ENCODE results near the gene AQP3. TPM values are rescaled to one million over a fixed set of nuclear protein-coding genes. Genes with fewer than 3 reads are reported as not detected.

Gene AQP3
- total and polyA plus RNA-seq, 9 of the 15 experiments (the other 6 are each of a cell fraction or from before 2014, with no cell fraction given), result 4.2 to 31.5 (median 17.6) TPM

- no peak for TF ChIP-seq ZNF280B (CRISPR knock-in tag; IDR thresholded peaks at IDR 0.05)
- TF ChIP-seq ZNF699 (CRISPR knock-in tag; IDR thresholded peaks at IDR 0.05; ENCODE audit: insufficient replicate concordance), result no peak
- TF ChIP-seq SMARCC2 (IDR thresholded peaks at IDR 0.05; ENCODE audit: low read depth), result 0 out of 2 replicates have a peak, but pooled peaks have one; percentile 32
- TF ChIP-seq HDAC8 (tag; IDR thresholded peaks at IDR 0.05), result no peak
- TF ChIP-seq KDM4B (IDR thresholded peaks at IDR 0.05; ENCODE audit: borderline replicate concordance in 2 of 2, low read depth in 1 of 2), result no peak
- TF ChIP-seq BMI1 (IDR thresholded peaks at IDR 0.05; ENCODE audit: low read length), result no peak
- TF ChIP-seq E2F1 (CRISPR knock-in tag; IDR thresholded peaks at IDR 0.05), result no peak
- no peak for TF ChIP-seq SAFB (IDR thresholded peaks at IDR 0.05; ENCODE audit: borderline replicate concordance, low read depth, low read length)
- TF ChIP-seq MAFK (IDR thresholded peaks at IDR 0.05; ENCODE audit: low read length), result peak; percentile 51
- no peak for TF ChIP-seq ZNF592 (IDR thresholded peaks at IDR 0.05)
- TF ChIP-seq THRAP3 (IDR thresholded peaks at IDR 0.05; ENCODE audit: borderline replicate concordance), result no peak
- no peak for TF ChIP-seq MYBL2 (IDR thresholded peaks at IDR 0.05; ENCODE audit: low read depth)
- TF ChIP-seq MYBL2 (CRISPR knock-in tag; IDR thresholded peaks at IDR 0.05; ENCODE audit: borderline replicate concordance), result no peak
Observed at GRCh38 chr9:33446946-33447798, at the start of gene AQP3 (continued).

Measured in K562 (cell line).